HG03342 (cell line): ENCODE measurements around the gene FSD1.
"Not testable (repeated sequence)": the region's sequence is repeated elsewhere in the genome, so short reads cannot be mapped to it uniquely, and the experiment has no call there.

Source experiments
- ATAC-seq: cut with Tn5 transposase; IDR thresholded peaks from one replicate; pipeline ENCODE4 v1.9.1; 2021; ENCODE audit warnings: mild to moderate bottlenecking, moderate library complexity; ENCODE audit not compliant: unreplicated experiment

FSD1 gene

GRCh38 chr19:4313847-4314490 lies 9.6 kb downstream of the FSD1 start:
- ATAC-seq = no peak

GRCh38 chr19:4316956-4317355 lies 12.6 kb downstream of the FSD1 start:
- no peak for ATAC-seq

- ATAC-seq = no peak
Observed at GRCh38 chr19:4318460-4318859, 14.1 kb downstream of the FSD1 start.

DNA sequence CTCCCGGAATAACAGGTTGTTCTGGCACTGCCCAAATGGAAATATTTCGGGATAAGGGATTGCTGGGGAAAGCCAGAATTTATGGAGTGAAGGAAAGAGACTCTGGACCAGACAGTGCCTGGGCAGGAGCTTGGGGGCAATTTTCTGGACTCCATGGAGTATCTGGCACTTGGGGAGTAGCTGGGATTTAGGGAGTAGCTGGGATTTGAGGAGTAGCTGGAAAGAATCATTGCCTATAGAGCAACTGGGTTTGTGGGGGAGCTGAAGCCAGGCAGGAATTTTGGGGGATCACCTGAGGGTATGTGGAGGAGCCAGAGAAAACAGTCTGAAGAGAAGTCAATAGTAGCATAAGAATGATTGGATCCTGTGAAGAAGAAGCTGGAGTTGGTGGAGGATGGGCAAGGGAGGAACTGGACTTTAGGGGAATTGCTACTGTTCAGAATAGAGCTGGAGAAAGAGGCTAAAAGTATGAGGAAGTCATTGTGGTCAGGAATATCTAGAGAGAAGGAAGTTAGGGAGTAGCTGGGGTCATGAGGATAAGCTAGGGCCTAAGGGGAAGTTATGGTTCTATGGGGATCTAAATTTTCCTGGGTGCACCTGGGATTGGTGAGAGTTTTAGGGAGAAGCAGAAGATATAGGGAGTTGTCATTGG lies 14.8 kb downstream of the FSD1 start:
- no peak for ATAC-seq

- no peak for ATAC-seq
Observed at GRCh38 chr19:4320419-4320818, 16.0 kb downstream of the FSD1 start.

DNA sequence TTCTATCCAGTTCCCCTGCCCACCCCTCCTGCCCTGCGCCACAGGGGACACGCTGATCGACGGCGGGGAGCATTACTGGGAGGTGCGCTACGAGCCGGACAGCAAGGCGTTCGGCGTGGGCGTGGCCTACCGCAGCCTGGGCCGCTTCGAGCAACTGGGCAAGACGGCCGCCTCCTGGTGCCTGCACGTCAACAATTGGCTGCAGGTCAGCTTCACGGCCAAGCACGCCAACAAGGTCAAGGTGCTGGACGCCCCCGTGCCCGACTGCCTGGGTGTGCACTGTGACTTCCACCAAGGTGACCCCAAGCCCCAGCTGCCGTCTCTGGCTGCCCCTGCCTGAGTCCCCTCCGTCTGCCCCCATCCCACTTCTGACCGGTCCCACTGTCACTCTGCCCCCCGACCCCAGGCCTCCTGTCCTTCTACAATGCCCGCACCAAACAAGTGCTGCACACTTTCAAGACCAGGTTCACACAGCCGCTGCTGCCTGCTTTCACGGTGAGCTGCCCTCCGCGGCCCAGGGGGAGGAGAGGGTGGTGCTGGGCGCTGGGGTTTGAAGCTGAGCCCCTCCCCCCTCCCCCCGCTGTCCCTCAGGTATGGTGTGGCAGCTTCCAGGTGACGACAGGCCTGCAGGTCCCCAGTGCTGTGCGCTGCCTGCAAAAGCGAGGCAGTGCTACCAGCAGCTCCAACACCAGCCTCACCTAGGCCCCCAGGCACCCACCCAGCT lies 18.7 kb downstream of the FSD1 start:
- ATAC-seq = no peak

- ATAC-seq = no peak
Observed at GRCh38 chr19:4323692-4324091, 19.3 kb downstream of the FSD1 start.

DNA sequence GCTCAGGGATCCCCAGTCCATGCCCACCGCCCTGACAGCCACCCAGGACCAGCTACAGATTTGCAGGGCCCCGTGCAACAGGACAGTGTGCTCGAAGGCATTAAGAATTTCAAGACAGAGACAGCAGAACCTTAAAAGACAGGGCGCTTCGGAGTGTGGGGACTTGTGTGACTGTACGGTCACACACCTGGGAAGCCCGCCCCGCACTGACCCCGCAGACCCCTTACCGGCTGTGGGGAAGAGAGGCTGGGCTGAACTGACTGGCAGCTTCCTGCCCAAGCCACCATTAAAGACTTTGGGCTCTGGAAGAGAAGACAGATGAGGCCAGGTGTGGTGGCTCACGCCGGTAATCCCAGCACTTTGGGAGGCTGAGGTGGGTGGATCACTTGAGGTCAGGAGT lies 19.8 kb downstream of the FSD1 start:
- ATAC-seq = no peak

DNA sequence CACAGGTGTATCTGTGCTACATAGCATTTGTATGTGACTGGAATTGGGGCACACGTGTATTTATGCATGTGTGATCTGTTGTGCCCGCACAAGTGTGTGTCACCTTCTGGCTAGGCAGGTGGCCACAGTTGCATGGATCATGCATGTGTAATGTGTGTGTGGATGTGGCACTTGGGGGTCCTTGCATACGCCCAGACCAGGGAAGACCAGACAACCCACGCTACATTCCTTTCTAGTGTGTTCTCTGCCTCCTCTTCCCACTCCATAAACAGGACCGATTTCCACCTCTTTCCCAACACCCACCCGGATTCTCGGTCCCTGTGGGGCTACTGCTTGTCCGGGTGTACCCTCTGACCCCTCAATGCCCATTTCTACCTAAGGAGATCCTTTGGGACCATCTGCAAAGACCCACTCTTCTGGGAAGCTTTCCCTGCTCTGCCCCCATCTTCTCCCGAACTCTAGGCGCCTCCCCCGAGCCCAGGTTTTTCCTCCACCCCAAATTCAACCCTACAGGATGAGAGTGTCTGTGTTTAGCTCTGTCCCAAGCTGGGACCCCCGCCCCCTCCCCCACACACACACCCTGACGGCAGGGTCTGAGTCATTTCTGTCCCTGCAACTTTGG lies 21.9 kb downstream of the FSD1 start:
- ATAC-seq = no peak

DNA sequence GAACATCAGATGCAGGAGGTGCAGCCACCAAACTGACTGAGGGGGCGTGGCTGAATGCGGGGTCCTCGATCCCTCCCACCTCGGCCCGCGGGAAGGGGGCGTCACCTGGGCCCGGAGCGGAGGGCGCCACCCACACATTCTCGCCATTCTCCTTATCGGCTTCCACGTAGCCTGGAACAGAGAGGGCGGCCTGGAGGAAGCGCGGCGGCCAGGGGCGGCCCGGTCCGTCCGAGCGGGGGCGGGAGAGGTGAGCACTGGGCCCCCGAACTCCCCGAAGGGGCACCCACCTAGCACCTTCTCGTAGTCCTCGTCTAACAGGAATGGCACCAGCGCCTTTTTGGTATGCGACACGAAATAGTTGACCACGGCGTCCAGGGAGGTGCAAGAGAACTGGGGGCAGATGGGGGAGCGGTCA lies 22.4 kb downstream of the FSD1 start:
- no peak for ATAC-seq

DNA sequence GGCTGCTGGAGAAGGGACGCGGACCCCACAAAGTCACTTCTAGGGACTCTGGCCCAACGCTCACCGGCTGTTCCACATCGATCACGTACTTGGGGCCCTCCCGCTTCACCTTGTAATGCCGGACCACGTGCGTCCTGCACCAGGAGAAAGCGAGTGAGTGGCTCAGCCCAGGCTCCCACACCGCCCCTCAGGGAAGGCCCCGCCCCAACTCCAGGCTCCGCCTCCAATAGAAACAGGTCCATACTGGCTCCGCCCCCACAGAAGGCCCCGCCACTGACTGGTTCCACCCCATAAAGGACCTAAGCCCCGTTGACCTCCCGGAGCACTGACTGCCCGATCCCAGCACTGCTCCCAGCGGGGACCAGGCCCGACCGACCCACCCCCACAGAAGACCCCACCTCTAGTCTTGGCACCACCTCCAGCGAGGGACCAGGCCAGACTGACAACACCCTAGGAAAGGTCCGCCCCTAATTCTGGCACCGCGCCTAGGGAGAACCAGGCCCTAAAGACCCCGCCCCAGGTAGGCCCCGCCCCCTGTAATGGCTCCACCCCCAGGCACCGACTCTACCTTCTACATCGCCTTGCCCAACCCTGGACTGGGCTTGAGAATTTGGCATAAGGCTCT lies 23.0 kb downstream of the FSD1 start:
- no peak for ATAC-seq

- no peak for ATAC-seq
Observed at GRCh38 chr19:4327877-4328242, 23.5 kb downstream of the FSD1 start.

DNA sequence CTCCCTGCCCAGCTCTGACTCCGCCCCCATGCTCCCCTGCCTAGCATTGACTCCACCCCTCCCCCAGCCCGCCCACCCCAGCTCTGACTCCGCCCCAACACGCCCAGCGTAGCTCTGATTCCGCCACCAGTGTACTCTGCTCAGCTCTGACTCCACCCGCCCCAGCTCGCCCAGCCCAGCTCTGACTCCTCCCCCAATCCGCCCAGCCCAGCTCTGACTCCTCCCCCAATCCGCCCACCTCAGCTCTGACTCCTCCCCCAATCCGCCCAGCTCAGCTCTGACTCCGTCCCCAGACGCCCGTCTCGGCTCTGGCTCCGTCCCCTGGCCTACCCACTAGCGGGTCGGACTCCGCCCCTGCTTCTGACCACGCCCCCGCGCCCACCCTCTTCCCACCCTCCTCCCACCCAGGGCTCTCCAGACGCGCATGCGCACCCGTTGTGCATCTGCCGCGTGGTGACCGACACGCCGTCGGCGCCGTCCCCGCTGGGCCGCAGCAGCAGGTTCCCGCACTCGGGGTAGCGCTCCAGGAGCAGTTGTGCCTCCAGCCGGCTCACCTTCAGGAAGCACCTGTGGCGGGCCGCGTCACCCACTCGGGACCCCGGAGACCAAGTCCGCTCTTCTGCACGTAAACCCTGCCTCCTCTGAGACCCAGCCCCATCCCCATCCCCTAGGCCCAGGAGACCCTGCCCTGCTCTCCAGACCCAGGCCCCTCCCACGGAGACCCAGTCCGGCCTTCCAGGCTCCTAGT lies 24.0 kb downstream of the FSD1 start:
- ATAC-seq = peak; percentile 77

DNA sequence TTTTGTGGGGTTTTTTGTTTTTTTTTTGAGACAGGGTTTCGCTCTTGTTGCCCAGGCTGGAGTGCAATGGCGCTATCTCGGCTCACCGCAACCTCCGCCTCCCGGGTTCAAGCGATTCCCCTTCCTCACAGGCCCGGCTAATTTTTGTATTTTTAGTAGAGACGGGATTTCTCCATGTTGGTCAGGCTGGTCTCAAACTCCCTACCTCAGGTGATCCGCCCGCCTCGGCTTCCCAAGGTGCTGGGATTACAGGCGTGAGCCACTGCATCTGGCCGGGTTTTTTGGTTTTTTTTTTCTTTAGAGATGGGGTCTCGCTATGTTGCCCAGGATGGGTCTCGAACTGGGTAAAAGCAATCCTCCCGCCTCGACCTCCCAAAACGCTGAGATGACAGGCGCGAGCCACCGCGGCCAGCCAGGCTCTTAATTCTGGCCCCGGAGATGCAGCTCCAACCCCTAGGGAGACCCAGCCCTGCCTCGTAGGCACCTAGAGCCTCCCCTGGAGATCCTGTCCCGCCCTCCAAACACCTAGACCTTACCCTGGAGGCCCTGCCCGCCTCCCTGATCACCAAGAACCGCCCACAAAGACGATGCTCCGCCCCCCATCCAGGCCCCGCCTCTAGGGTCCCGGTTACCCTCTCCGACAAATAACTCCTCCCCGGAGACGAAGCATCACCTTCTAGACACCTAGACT lies 24.7 kb downstream of the FSD1 start:
- ATAC-seq = not testable (repeated sequence)

GRCh38 chr19:4329858-4330257 lies 25.5 kb downstream of the FSD1 start:
- ATAC-seq = no peak

DNA sequence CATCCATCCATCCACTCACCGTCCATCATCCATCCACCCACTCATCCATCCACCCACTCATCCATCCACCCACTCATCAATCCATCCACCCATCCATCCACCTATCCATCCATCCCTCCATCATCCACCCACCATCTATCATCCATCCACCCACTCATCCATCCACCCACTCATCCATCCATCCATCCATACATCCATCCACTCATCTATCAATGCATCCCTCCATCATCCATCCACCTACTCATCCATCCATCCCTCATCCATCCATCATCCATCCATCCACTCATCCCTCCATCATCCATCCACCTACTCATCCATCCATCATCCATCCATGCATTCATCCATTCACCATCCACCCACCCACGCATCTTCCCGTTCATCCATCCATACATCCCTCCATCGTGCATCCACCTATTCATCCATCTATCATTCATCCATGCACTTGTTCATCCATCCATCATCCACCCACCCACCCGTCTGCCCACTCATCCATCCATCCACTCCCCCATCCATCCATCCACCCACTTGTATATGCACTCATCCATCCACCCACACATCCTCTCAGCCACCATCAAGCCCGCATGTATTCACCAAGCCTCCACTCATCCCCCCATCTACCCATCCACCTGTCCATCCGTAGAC lies 30.7 kb downstream of the FSD1 start:
- ATAC-seq = no peak

DNA sequence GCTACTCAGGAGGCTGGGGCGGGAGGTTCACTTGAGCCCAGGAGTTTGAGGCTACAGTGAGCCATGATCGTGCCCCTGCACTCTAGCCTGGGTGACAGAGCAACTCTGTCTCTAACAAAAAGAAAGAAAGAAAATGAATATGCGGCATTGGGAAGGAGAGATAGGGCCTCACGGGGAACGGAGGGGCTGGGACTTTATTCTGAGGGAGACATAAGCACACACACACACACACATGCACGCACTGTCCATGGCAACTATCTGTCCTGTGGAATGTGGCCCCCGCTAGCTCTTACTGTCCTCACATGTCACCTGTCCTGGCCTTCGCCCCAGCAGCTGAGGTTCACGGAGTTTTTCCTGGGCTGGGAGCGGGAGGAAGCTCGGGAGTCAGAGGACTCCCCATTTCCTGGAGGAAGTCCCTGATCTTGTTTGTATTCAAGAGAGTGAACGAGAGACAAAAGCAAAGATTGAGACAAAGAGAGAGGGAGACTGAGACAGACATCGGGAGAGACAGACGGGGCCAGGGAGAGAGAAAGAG lies 33.6 kb downstream of the FSD1 start:
- no peak for ATAC-seq

DNA sequence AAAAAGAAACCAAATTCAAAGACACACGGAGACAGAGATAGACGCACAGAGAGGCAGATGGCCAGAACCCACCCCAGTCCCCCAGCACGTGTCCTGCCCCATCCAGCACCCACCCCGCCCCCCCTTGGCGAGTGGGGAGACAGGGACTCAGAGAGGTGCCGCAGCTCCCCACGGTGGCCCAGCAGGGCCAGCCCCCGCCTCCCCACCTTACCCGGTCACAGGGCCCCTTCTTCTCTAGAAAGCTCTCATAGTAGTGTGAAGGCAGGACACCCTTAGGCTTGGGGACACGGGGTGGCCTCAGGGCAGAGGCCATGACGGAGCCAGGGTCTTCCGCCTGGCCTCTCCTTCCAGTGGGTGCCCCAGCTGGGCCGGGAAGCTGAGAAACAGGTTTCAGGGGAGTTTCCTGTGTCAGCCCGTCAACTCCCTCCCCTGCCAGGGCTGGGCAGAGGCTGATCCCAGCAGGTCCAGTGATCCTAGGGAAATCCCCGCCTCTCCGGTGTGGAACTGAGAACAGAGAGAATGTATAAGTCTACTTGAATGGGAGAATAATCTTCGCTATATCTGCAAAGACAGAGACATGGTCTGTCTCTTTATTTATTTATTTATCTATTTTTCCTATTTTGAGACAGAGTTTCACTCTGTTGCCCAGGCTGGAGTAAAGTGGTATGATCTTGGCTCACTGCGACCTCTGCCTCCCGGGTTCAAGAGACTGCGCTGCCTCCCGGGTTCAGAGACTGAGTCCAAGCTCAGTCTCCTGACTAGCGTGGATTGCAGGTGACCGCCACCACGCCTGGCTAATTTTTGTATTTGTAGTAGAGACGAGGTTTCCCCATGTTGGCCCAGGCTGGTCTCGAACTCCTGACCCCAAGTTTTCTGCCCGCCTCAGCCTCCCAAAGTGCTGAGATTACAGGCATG lies 34.3 kb downstream of the FSD1 start, which contains the start of gene STAP2:
TSS of gene STAP2 (minus strand) at position 387 of the 915 bp plus-strand sequence. CDS start at position 313, 74 bp downstream.
- ATAC-seq = no peak
